Adrenal gland (tissue), 5 donors: ENCODE results near the gene HOXA3.

Source experiments
- POLR2A ChIP-seq, 2 donors: fragments of 450-650 bp; IDR thresholded peaks; one replicate each; pipeline ENCODE4 v1.6.1; 2017; ENCODE audit warnings: antibody characterized with exemption in 2 of 2, mild to moderate bottlenecking in 2 of 2, moderate library complexity in 1 of 2
- TF ChIP-seq, protein P1 (sequence below), 6 experiments: fragments of 450-650 bp in 4 of 6; fragments of 200-600 bp in 2 of 6; sonication (generic) in 1 of 6; IDR thresholded peaks; 1 replicate in 5 of 6; 2 replicates in 1 of 6; pipeline versions ENCODE4 v1.5.1 to v1.8.0; 2016 to 2021; ENCODE audit warnings: antibody characterized with exemption in 6 of 6, mild to moderate bottlenecking in 2 of 6, moderate library complexity in 1 of 6
- donor health status: DM: no; HTN: no; CAD: no.

DNA sequence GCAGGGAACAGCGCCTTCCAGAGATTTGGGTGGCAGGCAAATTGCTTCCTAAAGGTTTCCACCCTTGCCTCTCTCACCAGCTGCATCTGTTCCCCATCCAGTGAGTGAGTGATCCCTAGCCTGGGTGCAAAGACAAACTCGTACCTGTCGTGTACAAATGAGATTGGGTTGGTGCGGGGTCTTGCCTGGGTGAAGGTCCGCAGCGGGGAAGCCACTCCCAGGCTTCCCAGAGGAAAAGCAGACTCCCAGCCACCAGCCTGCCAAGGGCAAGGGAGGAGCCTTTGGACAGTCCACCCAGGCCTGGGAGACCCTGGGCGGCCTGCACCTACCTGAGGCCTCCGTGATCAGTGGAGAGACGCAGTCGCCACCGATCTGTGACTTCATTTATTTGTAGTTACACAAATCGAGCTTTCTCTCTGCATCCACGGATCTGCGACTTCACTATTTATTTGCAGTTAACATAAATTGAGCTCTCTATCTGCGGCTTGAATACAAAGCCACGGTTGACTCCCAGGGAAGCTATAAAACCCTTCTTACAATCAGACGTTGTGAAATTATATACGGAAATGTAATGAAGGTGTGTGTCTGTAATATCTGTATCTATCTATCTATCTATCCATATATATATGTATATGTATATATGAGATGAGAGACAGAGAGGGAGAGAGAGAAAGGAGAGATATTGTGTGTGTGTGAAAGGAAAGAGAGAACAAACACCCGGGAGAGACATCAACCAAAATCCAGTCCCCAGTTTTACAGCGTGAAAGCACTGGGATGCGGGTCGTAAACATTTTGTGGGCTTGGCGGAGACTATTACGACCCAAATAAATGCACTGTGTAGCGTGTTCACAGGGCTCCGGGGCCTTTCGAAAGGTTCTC lies 7.1 kb upstream of the HOXA3 start:
- TF ChIP-seq, protein P1, sequence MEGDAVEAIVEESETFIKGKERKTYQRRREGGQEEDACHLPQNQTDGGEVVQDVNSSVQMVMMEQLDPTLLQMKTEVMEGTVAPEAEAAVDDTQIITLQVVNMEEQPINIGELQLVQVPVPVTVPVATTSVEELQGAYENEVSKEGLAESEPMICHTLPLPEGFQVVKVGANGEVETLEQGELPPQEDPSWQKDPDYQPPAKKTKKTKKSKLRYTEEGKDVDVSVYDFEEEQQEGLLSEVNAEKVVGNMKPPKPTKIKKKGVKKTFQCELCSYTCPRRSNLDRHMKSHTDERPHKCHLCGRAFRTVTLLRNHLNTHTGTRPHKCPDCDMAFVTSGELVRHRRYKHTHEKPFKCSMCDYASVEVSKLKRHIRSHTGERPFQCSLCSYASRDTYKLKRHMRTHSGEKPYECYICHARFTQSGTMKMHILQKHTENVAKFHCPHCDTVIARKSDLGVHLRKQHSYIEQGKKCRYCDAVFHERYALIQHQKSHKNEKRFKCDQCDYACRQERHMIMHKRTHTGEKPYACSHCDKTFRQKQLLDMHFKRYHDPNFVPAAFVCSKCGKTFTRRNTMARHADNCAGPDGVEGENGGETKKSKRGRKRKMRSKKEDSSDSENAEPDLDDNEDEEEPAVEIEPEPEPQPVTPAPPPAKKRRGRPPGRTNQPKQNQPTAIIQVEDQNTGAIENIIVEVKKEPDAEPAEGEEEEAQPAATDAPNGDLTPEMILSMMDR (IDR thresholded peaks at IDR 0.05): no peak
- TF ChIP-seq POLR2A (IDR thresholded peaks at IDR 0.05): no peak
